WTC11 (cell line): ENCODE results near the gene NOP56. TPM values are rescaled to one million over a fixed set of nuclear protein-coding genes. Genes with fewer than 3 reads are reported as not detected.
A peak's percentile ranks its signal among the peaks of the same experiment; 100 is the strongest.

Source experiments
- IRF2 ChIP-seq: sonication (generic); formaldehyde crosslinking; IDR thresholded peaks from 2 replicates; pipeline ENCODE4 v1.8.0; 2022; ENCODE audit warnings: low read depth, missing genetic modification reagents, borderline replicate concordance
- MXD4 ChIP-seq: fragments of 250-450 bp; sonication (Bioruptor Pico); IDR thresholded peaks from 2 replicates; pipeline ENCODE4 v1.8.0; 2021; ENCODE audit warnings: mild to moderate bottlenecking, moderate library complexity, borderline replicate concordance
- MYBL2 ChIP-seq: sonication (generic); formaldehyde crosslinking; IDR thresholded peaks from 2 replicates; pipeline ENCODE4 v1.8.1; 2023; ENCODE audit warnings: mild to moderate bottlenecking, moderate library complexity, missing genetic modification reagents
- NR2C2 ChIP-seq: sonication (generic); formaldehyde crosslinking; IDR thresholded peaks from 2 replicates; pipeline ENCODE4 v1.8.0; 2022; ENCODE audit warnings: mild to moderate bottlenecking, missing genetic modification reagents
- TCF7 ChIP-seq: sonication (generic); formaldehyde crosslinking; IDR thresholded peaks from 2 replicates; pipeline ENCODE4 v1.8.0; 2022; ENCODE audit warnings: mild to moderate bottlenecking, low read depth, missing genetic modification reagents, moderate library complexity
- microRNA-seq: library from miRNA; unstranded; fragments of <30 nt; microRNA quantifications from one replicate; pipeline ENCODE4 v1.2.0, GENCODE V29; 2022; ENCODE audit warnings: borderline number of aligned reads
- total RNA-seq: library from RNA; stranded (reverse); gene quantifications from 3 replicates; pipeline ENCODE4 v1.2.3, GENCODE V29; 2021
- TF ChIP-seq, protein P1 (sequence below): fragments of 250-450 bp; sonication (Bioruptor Pico); IDR thresholded peaks from 2 replicates; pipeline ENCODE4 v1.9.0; 2021; ENCODE audit warnings: mild to moderate bottlenecking
- TF ChIP-seq, protein P2 (sequence below): sonication (generic); formaldehyde crosslinking; conservative IDR thresholded peaks from 2 replicates; pipeline ENCODE4 v1.8.1; 2022; ENCODE audit warnings: mild to moderate bottlenecking, missing genetic modification reagents
- TF ChIP-seq, protein P3 (sequence below): sonication (generic); formaldehyde crosslinking; IDR thresholded peaks from 2 replicates; pipeline ENCODE4 v1.8.0; 2022; ENCODE audit warnings: mild to moderate bottlenecking, missing genetic modification reagents
- TF ChIP-seq, protein P4 (sequence below): fragments of 250-450 bp; sonication (Bioruptor Pico); IDR thresholded peaks from 2 replicates; pipeline ENCODE4 v1.9.0; 2021; ENCODE audit warnings: mild to moderate bottlenecking, borderline replicate concordance

The NOP56 gene
- total RNA-seq, 1 experiment from 2014 or later: 634 TPM

DNA sequence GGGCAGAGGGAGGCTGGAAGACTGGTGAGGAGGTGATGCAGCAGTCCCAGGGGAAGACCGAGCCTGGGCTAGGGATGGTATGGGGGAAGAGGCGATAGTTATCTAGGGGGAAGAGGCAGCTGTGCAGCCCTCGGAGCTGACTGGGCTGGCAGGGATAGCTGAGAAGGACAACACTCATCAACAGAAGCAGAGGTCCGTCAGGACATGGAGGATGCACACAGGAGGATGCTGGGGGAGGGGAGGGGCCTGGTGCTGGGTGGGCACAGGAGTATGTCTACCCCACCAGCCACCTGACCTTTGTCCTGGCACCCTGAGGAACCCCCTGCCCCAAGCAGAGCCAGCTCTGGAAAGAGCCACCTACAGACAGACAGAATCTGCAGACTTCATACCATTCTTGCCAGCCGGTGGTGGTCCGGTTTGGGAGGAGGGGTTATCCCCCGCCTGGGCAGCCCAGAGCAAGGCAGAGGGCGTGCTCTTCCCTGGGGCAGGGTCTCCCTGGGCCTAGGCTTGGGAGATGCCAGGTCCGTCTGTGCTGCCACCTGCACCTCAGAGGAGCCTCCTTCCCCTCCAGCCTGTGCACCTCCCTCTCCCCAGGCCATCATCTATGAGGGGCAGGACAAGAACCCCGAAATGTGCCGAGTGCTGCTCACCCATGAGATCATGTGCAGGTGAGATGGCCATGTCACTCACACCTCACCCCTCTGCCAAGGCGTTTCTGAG, 55.1 kb downstream of the NOP56 start (continued):
- TF ChIP-seq MYBL2 (CRISPR knock-in tag): no peak
- TF ChIP-seq, protein P1, sequence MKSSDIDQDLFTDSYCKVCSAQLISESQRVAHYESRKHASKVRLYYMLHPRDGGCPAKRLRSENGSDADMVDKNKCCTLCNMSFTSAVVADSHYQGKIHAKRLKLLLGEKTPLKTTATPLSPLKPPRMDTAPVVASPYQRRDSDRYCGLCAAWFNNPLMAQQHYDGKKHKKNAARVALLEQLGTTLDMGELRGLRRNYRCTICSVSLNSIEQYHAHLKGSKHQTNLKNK (CRISPR knock-in tag): no peak
- no peak for TF ChIP-seq NR2C2
- TF ChIP-seq, protein P2, sequence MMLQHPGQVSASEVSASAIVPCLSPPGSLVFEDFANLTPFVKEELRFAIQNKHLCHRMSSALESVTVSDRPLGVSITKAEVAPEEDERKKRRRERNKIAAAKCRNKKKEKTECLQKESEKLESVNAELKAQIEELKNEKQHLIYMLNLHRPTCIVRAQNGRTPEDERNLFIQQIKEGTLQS (CRISPR knock-in tag): no peak
- TF ChIP-seq, protein P3, sequence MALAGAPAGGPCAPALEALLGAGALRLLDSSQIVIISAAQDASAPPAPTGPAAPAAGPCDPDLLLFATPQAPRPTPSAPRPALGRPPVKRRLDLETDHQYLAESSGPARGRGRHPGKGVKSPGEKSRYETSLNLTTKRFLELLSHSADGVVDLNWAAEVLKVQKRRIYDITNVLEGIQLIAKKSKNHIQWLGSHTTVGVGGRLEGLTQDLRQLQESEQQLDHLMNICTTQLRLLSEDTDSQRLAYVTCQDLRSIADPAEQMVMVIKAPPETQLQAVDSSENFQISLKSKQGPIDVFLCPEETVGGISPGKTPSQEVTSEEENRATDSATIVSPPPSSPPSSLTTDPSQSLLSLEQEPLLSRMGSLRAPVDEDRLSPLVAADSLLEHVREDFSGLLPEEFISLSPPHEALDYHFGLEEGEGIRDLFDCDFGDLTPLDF: no peak
- no peak for TF ChIP-seq TCF7 (CRISPR knock-in tag)
- TF ChIP-seq, protein P4, sequence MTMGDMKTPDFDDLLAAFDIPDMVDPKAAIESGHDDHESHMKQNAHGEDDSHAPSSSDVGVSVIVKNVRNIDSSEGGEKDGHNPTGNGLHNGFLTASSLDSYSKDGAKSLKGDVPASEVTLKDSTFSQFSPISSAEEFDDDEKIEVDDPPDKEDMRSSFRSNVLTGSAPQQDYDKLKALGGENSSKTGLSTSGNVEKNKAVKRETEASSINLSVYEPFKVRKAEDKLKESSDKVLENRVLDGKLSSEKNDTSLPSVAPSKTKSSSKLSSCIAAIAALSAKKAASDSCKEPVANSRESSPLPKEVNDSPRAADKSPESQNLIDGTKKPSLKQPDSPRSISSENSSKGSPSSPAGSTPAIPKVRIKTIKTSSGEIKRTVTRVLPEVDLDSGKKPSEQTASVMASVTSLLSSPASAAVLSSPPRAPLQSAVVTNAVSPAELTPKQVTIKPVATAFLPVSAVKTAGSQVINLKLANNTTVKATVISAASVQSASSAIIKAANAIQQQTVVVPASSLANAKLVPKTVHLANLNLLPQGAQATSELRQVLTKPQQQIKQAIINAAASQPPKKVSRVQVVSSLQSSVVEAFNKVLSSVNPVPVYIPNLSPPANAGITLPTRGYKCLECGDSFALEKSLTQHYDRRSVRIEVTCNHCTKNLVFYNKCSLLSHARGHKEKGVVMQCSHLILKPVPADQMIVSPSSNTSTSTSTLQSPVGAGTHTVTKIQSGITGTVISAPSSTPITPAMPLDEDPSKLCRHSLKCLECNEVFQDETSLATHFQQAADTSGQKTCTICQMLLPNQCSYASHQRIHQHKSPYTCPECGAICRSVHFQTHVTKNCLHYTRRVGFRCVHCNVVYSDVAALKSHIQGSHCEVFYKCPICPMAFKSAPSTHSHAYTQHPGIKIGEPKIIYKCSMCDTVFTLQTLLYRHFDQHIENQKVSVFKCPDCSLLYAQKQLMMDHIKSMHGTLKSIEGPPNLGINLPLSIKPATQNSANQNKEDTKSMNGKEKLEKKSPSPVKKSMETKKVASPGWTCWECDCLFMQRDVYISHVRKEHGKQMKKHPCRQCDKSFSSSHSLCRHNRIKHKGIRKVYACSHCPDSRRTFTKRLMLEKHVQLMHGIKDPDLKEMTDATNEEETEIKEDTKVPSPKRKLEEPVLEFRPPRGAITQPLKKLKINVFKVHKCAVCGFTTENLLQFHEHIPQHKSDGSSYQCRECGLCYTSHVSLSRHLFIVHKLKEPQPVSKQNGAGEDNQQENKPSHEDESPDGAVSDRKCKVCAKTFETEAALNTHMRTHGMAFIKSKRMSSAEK (CRISPR knock-in tag): no peak
- no peak for TF ChIP-seq MXD4 (CRISPR knock-in tag)
- TF ChIP-seq IRF2 (CRISPR knock-in tag): no peak
- TF ChIP-seq, all 79 proteins: peak for 0

Small RNA genes within 50 kb of the gene (microRNA-seq; reads per million reads assigned to microRNA genes)
- 40.5 reads per million, percentile 50 among the genes with 10 or more reads in this experiment for gene MIR1292

Other genes with a start within 250 kb of the NOP56 start
- 489 to 539 TPM (median 498 TPM) in 3 replicates for gene SNRPB, start 181.8 kb upstream of the NOP56 start, total RNA-seq
- gene ZNF343, start 143.7 kb upstream of the NOP56 start, total RNA-seq: 5.0 to 7.6 TPM (median 6.3 TPM) in 3 replicates
- gene TMC2, start 116.1 kb upstream of the NOP56 start, total RNA-seq: not detected in 3 replicates
- 101 to 136 TPM (median 107 TPM) in 3 replicates for gene IDH3B, start 11.6 kb downstream of the NOP56 start, total RNA-seq
- gene EBF4, start 40.1 kb downstream of the NOP56 start, total RNA-seq: 2.7 to 5.0 TPM (median 3.2 TPM) in 3 replicates
- 51.2 to 57.1 TPM (median 54.6 TPM) in 3 replicates for gene CPXM1, start 148.0 kb downstream of the NOP56 start, total RNA-seq
- not detected in 3 replicates for gene C20orf141, start 162.4 kb downstream of the NOP56 start, total RNA-seq
- not detected in 3 replicates for gene TMEM239, start 163.7 kb downstream of the NOP56 start, total RNA-seq
- 19.7 to 37.0 TPM (median 33.5 TPM) in 3 replicates for gene PCED1A, start 188.0 kb downstream of the NOP56 start, total RNA-seq
- 26.2 to 29.1 TPM (median 27.8 TPM) in 3 replicates for gene VPS16, start 188.1 kb downstream of the NOP56 start, total RNA-seq
- gene PTPRA, start 220.8 kb downstream of the NOP56 start, total RNA-seq: 43.8 to 48.8 TPM (median 47.2 TPM) in 3 replicates